ENCODE data around the gene SLC25A11.

GRCh38 chr17:4945176-4945943, 5.5 kb upstream of the SLC25A11 start:
- TF ChIP-seq CTCF (IDR thresholded peaks at IDR 0.05 in 2 of 3, conservative IDR thresholded peaks at IDR 0.05 in 1 of 3; ENCODE audit: borderline replicate concordance in 1 of 3, insufficient read depth in 1 of 3, low read depth in 2 of 3, low read length in 2 of 3) (no peak), CEBPB (IDR thresholded peaks at IDR 0.05; ENCODE audit: low read depth) (no peak), POLR2AphosphoS5 (IDR thresholded peaks at IDR 0.05; ENCODE audit: low read depth, low read length) (peak; percentile 63; the same call in 1 of the 2 replicates), EZH2phosphoT487 (IDR thresholded peaks at IDR 0.05; ENCODE audit: borderline replicate concordance) (no peak)
